Measurements from ENCODE around the gene CLEC3B.
A peak's percentile ranks its signal among the peaks of the same experiment; 100 is the strongest.

The CLEC3B gene

DNA sequence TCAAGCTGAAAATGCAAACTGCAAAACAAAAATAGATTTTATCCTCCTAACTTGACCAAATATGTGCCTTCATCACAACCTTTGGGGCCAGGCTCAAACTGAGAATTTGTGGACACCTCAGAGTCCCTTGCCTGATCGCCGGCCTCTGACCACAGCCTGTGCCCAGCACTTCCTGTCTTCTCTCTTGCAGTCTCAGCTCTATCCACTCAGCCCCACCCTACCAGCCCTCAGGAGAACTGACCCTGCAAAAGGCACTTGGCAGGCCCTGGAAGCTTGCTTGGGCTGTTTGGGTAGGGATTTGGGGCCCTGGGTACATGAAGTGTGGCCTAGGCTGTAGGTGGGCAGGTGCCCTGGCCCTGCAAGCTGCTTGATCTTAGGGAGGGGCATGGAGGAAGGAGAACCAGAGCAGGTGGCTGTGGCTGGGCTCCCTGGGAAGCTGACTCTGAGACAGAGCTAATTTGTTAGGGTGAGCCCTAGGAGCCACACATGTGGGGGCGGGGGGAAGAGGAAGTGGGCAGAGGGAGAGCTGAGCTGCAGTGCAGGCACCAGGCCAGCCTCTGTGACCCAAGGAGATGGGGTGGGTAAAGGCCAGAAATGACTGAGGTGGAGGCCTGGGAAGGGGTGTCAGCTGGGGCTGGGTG is 8.6 kb downstream of the CLEC3B start:
- DNase-seq (ENCODE audit: insufficient read length, low spot score) (no peak), FAIRE-seq (no peak)
- TF ChIP-seq, protein P1, sequence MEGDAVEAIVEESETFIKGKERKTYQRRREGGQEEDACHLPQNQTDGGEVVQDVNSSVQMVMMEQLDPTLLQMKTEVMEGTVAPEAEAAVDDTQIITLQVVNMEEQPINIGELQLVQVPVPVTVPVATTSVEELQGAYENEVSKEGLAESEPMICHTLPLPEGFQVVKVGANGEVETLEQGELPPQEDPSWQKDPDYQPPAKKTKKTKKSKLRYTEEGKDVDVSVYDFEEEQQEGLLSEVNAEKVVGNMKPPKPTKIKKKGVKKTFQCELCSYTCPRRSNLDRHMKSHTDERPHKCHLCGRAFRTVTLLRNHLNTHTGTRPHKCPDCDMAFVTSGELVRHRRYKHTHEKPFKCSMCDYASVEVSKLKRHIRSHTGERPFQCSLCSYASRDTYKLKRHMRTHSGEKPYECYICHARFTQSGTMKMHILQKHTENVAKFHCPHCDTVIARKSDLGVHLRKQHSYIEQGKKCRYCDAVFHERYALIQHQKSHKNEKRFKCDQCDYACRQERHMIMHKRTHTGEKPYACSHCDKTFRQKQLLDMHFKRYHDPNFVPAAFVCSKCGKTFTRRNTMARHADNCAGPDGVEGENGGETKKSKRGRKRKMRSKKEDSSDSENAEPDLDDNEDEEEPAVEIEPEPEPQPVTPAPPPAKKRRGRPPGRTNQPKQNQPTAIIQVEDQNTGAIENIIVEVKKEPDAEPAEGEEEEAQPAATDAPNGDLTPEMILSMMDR (IDR thresholded peaks at IDR 0.05; ENCODE audit: insufficient read depth, missing control alignments), result no peak

DNA sequence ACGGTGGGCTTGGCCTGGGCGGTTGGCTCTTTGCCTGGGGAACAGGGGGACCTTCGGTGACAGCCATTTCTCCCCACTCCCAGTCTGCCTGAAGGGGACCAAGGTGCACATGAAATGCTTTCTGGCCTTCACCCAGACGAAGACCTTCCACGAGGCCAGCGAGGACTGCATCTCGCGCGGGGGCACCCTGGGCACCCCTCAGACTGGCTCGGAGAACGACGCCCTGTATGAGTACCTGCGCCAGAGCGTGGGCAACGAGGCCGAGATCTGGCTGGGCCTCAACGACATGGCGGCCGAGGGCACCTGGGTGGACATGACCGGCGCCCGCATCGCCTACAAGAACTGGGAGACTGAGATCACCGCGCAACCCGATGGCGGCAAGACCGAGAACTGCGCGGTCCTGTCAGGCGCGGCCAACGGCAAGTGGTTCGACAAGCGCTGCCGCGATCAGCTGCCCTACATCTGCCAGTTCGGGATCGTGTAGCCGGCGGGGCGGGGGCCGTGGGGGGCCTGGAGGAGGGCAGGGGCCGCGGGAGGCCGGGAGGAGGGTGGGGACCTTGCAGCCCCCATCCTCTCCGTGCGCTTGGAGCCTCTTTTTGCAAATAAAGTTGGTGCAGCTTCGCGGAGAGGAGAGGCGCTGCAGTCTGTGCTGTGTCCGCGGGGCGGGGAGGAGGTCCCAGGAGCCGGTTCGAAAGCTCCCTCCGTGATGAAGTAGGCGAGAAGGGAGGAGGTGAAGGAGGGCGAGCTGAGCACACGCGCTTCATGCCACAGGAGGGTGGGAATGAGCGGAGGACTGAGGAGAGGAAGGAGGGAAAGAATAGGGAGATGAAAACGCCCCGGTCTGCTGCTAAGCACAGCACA is 9.6 kb downstream of the CLEC3B start:
- TF ChIP-seq, protein P1 (IDR thresholded peaks at IDR 0.05; ENCODE audit: insufficient read depth, missing control alignments), result no peak
- FAIRE-seq (no peak), DNase-seq (ENCODE audit: insufficient read length, low spot score) (no peak)

DNA sequence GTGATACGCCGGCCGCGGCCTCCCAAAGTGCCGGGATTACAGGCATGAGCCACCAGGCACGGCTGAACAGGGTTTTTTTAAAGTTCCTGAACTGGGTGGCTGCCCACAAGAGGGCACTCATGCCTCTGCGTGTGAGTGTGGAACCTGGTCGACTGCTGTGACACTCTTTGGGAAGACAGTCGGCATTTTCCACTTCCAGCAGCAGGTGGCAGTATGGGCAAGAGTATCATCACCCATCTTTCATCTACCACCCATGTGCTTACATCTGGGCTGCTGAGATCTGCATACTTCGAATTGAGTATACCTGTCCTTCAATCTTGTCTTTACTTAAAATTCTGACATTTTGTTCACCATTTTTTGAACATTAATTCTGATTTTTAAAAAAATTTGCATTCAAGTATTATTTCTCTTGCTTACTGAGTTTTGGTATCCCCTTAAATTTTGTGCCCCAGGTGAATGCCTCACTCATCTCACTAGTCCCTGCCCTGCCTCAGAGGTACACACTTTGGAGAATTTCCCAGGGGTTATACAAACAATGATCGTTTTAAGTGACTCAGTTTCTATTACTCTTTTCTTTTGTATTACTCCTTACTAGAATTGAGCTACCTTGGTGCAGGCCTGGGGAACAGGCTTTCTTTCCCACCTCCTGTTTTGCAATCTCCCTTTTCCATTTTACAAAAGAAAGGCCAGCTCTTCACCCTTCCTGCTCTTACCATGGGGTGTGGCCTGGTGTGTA is 11.8 kb downstream of the CLEC3B start:
- TF ChIP-seq, protein P1 (IDR thresholded peaks at IDR 0.05; ENCODE audit: insufficient read depth, missing control alignments), result peak; percentile 99
- FAIRE-seq (peak; percentile 81), DNase-seq (ENCODE audit: insufficient read length, low spot score) (peak; percentile 91)

DNA sequence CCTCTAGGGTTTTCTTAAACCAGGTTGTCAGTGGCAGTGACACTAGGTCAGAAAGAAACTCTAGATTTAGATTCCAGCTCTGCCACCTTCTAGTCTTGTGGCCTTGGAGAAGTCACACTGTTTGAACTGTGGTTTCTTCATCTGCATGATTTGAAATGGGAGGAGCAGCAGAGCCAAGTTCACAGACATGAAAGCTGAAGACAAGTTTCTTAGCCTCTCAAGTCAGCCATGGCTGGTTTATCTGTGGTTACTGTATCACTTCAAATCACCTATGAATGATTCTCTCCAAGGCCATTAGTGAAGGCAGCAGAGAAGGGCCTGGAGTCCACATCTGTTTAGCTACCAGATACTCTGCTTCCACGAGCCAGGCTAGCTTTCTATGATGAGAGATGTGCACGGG is 15.6 kb downstream of the CLEC3B start:
- TF ChIP-seq, protein P1 (IDR thresholded peaks at IDR 0.05; ENCODE audit: insufficient read depth, missing control alignments), result no peak
- DNase-seq (ENCODE audit: insufficient read length, low spot score) (no peak), FAIRE-seq (no peak)

DNA sequence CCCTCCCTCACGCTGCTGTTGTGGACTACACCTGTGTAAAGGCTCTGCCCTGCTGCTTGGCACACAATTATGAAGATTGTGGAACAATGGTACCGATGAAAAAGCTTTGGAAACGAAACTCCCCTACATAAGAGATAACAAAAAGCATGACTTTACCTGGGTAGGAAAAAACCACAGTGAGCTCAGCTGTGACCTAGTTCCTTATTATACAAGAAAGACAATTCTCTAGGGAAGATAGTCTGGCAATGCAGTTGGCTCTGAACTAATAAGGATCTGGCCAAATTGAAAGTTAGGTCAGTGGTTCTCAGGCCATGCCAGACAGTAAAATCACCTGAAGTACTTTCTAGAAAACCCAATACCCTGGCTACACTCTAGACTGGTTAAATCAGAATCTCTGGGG is 16.1 kb downstream of the CLEC3B start:
- DNase-seq (ENCODE audit: insufficient read length, low spot score) (no peak), FAIRE-seq (no peak)
- TF ChIP-seq, protein P1 (IDR thresholded peaks at IDR 0.05; ENCODE audit: insufficient read depth, missing control alignments), result no peak

DNA sequence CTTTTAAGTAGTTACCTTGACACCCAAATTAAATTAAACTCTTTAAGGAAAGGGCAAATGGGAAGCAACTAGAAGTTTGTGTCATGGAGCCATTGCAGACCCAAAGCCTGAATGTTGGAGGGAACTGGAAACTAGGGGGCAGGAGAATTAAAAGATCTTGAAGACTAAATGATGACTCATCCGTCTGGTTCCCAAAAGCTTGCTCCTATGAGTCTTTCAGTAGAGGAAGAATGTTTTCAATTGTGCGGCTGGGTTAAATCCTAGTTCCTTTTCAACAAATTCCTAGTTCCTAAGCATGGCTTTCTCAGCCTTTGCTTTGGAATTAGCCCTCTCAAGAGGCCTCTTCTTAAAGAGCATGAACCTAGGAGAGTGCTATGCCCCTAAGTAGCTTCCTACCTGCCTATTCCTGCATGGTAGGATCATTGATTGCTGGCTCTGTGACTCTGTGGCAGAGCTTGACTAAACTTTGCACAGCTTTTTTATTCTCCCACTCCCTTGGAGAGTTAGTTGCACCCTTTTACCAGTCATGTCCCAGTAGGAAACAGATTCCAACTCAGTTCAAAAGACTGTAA is 17.7 kb downstream of the CLEC3B start:
- no peak for FAIRE-seq
- DNase-seq (ENCODE audit: insufficient read length, low spot score), result no peak
- TF ChIP-seq, protein P1 (IDR thresholded peaks at IDR 0.05; ENCODE audit: insufficient read depth, missing control alignments), result no peak
